OCI-LY1 (cell line): ENCODE measurements around the gene FHL2.

ENCODE experiments used
- H2AFZ ChIP-seq: fragments of 200-600 bp; sonication (generic), shearing (Covaris generic); 2 replicates; pipeline ENCODE4 v1.6.0; 2014; ENCODE audit warnings: antibody characterized with exemption, mild to moderate bottlenecking, low read length
- H3F3A ChIP-seq: fragments of 200-600 bp; sonication (generic), shearing (Covaris generic); 2 replicates; pipeline ENCODE4 v1.6.0; 2014; ENCODE audit warnings: mild to moderate bottlenecking, antibody characterized with exemption, low read length, moderate library complexity; ENCODE audit not compliant: insufficient read depth
- H3K27ac ChIP-seq: fragments of 200-600 bp; sonication (generic); 2 replicates; pipeline ENCODE4 v1.5.1; 2014; ENCODE audit warnings: low read length, mixed run types, mild to moderate bottlenecking, low read depth; ENCODE audit not compliant: poor library complexity, severe bottlenecking
- H3K27me3 ChIP-seq: fragments of 200-600 bp; sonication (generic); 2 replicates; pipeline ENCODE4 v1.6.0; 2014; ENCODE audit warnings: antibody characterized with exemption, mild to moderate bottlenecking, low read length, moderate library complexity; ENCODE audit not compliant: insufficient read depth
- H3K36me3 ChIP-seq: fragments of 200-600 bp; sonication (generic); 2 replicates; pipeline ENCODE4 v1.6.1; 2014; ENCODE audit warnings: mild to moderate bottlenecking, antibody characterized with exemption, low read length, moderate library complexity, mixed read lengths; ENCODE audit not compliant: insufficient read depth
- H3K4me1 ChIP-seq: fragments of 200-600 bp; sonication (generic); 2 replicates; pipeline ENCODE4 v1.5.1; 2014; ENCODE audit warnings: mild to moderate bottlenecking, low read length, moderate library complexity; ENCODE audit not compliant: insufficient read depth, severe bottlenecking
- H3K4me2 ChIP-seq: fragments of 200-600 bp; sonication (generic), shearing (Covaris generic); 2 replicates; pipeline ENCODE4 v1.6.1; 2014; ENCODE audit warnings: low read length
- H3K4me3 ChIP-seq: fragments of 200-600 bp; sonication (generic); 2 replicates; pipeline ENCODE4 v1.5.1; 2014; ENCODE audit warnings: low read length, low read depth, mild to moderate bottlenecking, mixed read lengths; ENCODE audit not compliant: poor library complexity, severe bottlenecking
- H3K79me2 ChIP-seq: fragments of 200-600 bp; shearing (Covaris generic); 2 replicates; pipeline ENCODE4 v1.6.1; 2016; ENCODE audit warnings: mixed run types, low read length, mixed read lengths; ENCODE audit not compliant: insufficient read depth
- H3K9ac ChIP-seq: fragments of 200-600 bp; sonication (generic), shearing (Covaris generic); 2 replicates; pipeline ENCODE4 v1.6.1; 2014; ENCODE audit warnings: mild to moderate bottlenecking, low read length, mixed read lengths
- H3K9me2 ChIP-seq: fragments of 200-600 bp; sonication (generic), shearing (Covaris generic); 2 replicates; pipeline ENCODE4 v1.6.1; 2014; ENCODE audit warnings: low read depth, mild to moderate bottlenecking, low read length, mixed read lengths
- H3K9me3 ChIP-seq: fragments of 200-600 bp; shearing (Covaris generic); 2 replicates; pipeline ENCODE4 v1.6.1; 2014; ENCODE audit warnings: low read length, mixed read lengths
- H4K20me1 ChIP-seq: fragments of 200-600 bp; sonication (generic), shearing (Covaris generic); 2 replicates; pipeline ENCODE4 v1.6.0; 2016; ENCODE audit warnings: mild to moderate bottlenecking, low read length; ENCODE audit not compliant: insufficient read depth
- EZH2 ChIP-seq: fragments of 200-600 bp; sonication (generic), shearing (Covaris generic); IDR thresholded peaks from 2 replicates; pipeline ENCODE4 v1.8.0; 2017; ENCODE audit warnings: borderline replicate concordance, mixed run types, mild to moderate bottlenecking, antibody characterized with exemption, low read length, moderate library complexity, mixed read lengths
- TF ChIP-seq, protein P1 (sequence below): fragments of 200-600 bp; sonication (generic), shearing (Covaris generic); IDR thresholded peaks from 2 replicates; pipeline ENCODE4 v1.5.1; 2017; ENCODE audit warnings: mild to moderate bottlenecking, antibody characterized with exemption, low read length, moderate library complexity, mixed read lengths

The FHL2 gene

DNA sequence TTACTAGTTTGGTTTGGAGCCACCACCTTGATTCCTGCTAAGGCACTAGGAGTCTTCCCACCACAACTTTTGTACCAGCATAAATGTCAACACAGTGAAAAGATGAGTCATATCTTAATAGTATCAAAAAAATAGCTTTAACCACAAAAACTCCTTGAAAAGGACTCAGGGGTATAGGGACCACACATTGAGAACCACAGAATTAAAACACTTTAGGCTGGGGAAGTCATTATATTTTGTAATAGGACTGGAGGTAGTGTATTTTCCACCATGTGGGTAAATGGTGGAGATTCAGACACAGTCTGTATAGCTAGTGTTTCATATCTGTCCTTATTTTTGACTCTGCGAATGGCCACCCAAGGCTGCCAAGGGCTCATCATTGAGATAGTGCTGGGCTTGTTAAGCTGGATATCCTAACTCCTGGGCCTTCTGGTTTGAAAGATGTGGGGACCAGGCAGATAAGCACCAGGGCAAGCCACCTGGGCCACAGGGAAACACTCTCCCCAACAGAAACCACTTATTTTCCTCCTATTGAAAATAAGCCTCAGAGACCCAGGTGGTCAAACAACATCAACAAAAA lies 19.1 kb upstream of the FHL2 start:
- H3K27ac ChIP-seq = no peak overlapping the region

DNA sequence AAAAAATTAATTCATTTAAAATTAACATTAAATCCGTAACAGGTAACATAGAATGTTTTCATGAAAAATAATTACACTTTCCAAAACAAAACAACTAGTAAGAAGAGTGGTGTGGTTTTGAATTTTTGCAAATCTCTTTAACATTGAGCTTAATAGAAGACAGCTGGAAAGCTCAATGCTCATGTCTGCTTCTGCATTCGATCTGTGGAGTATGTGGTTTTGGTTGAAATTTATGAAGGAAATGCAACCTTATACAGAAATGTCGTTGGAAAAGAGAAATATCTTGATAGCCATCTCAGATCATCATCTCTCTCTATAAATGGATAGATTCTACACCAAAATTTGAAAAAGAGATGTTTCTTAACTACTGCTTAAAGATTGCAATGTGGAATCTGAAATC lies 17.3 kb upstream of the FHL2 start:
- Histone ChIP-seq H3K4me1 (no peaks in the 10 kb centered on the region), H3K27me3 (no peaks in the 10 kb centered on the region; the same call in 1 of the 2 replicates), H3K79me2 (no peaks in the 10 kb centered on the region), H3K9ac (no peak overlapping the region), H3F3A (no peaks in the 10 kb centered on the region), H4K20me1 (no peaks in the 10 kb centered on the region), H2AFZ (no peak overlapping the region), H3K4me3 (no peak overlapping the region), H3K36me3 (no peaks in the 10 kb centered on the region), H3K9me3 (no peaks in the 10 kb centered on the region), H3K9me2 (no peaks in the 10 kb centered on the region), H3K4me2 (no peak overlapping the region), H3K27ac (no peak overlapping the region)
- TF ChIP-seq EZH2 = no peak

More for the DNA sequence above, 19.1 kb upstream of the FHL2 start:
- TF ChIP-seq EZH2 = no peak
- TF ChIP-seq, protein P1, sequence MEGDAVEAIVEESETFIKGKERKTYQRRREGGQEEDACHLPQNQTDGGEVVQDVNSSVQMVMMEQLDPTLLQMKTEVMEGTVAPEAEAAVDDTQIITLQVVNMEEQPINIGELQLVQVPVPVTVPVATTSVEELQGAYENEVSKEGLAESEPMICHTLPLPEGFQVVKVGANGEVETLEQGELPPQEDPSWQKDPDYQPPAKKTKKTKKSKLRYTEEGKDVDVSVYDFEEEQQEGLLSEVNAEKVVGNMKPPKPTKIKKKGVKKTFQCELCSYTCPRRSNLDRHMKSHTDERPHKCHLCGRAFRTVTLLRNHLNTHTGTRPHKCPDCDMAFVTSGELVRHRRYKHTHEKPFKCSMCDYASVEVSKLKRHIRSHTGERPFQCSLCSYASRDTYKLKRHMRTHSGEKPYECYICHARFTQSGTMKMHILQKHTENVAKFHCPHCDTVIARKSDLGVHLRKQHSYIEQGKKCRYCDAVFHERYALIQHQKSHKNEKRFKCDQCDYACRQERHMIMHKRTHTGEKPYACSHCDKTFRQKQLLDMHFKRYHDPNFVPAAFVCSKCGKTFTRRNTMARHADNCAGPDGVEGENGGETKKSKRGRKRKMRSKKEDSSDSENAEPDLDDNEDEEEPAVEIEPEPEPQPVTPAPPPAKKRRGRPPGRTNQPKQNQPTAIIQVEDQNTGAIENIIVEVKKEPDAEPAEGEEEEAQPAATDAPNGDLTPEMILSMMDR = no peak
- Histone ChIP-seq H3K27me3 (no peaks in the 10 kb centered on the region), H3K9me2 (no peaks in the 10 kb centered on the region), H3K4me2 (no peak overlapping the region), H3K36me3 (no peaks in the 10 kb centered on the region), H3F3A (no peaks in the 10 kb centered on the region), H3K9ac (no peak overlapping the region), H3K79me2 (no peaks in the 10 kb centered on the region), H2AFZ (no peak overlapping the region), H4K20me1 (no peaks in the 10 kb centered on the region), H3K4me1 (no peaks in the 10 kb centered on the region), H3K4me3 (no peak overlapping the region), H3K9me3 (no peaks in the 10 kb centered on the region)

DNA sequence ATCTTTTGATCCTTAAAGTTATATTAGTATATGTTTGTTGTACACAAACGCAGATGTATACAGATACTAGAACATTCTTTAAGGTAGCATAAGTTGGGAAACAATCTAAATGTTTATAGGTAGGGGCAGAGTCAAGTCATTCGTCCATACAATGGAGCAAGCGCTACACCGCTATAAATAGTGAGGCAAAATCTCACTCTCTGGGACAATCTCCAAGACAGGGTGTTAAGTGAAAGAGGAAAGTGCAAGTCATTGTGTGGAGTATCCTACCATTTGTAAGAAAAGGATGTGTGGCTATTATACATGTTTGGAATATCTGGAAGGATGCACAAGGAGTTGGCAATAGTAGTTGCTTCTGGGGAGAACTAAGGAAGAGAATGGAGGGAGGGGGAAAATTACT lies 16.2 kb upstream of the FHL2 start:
- H3K4me2 ChIP-seq = no peak overlapping the region
- H3K9me2 ChIP-seq = no peaks in the 10 kb centered on the region
- no peaks in the 10 kb centered on the region for H3K79me2 ChIP-seq
- H3K9ac ChIP-seq = no peak overlapping the region
- no peaks in the 10 kb centered on the region; the same call in 1 of the 2 replicates for H3K27me3 ChIP-seq
- H3K4me1 ChIP-seq = no peaks in the 10 kb centered on the region
- no peak overlapping the region for H3K27ac ChIP-seq
- no peaks in the 10 kb centered on the region for H4K20me1 ChIP-seq
- H2AFZ ChIP-seq = no peak overlapping the region
- TF ChIP-seq, protein P1 = no peak
- no peaks in the 10 kb centered on the region for H3K36me3 ChIP-seq
- no peak overlapping the region for H3K4me3 ChIP-seq
- H3F3A ChIP-seq = no peaks in the 10 kb centered on the region
- no peaks in the 10 kb centered on the region for H3K9me3 ChIP-seq

DNA sequence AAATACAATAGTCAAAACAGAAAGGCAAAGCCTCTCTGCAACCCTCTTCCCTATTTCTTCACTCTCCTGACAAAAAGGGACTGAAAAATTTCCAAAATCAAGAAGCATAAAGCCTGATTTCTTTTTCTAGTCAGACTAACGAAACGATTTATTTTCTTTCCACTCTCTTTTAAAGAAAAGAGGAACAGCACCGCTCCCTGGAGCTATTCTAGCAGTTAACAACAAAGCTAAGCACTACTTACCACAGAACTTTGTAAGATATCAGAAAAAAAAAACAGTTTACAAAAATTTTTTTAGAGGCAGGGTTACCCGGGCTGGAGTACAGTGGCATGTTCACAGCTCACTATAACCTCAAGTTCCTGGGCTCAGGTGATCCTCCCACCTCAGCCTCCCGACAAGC lies 14.4 kb upstream of the FHL2 start:
- H3K27me3 ChIP-seq = no peaks in the 10 kb centered on the region; the same call in 1 of the 2 replicates
- no peaks in the 10 kb centered on the region for H3F3A ChIP-seq
- no peaks in the 10 kb centered on the region for H3K9me2 ChIP-seq
- no peak overlapping the region for H3K9ac ChIP-seq
- no peak overlapping the region for H3K4me2 ChIP-seq
- H2AFZ ChIP-seq = no peak overlapping the region
- H3K36me3 ChIP-seq = no peaks in the 10 kb centered on the region
- H4K20me1 ChIP-seq = no peaks in the 10 kb centered on the region
- no peak overlapping the region for H3K27ac ChIP-seq
- TF ChIP-seq, protein P1 = no peak
- TF ChIP-seq EZH2 = no peak
- no peaks in the 10 kb centered on the region for H3K4me1 ChIP-seq
- H3K9me3 ChIP-seq = no peaks in the 10 kb centered on the region
- H3K4me3 ChIP-seq = no peak overlapping the region
- H3K79me2 ChIP-seq = no peaks in the 10 kb centered on the region
